ENCODE results near the gene NSUN7.
A peak's percentile ranks its signal among the peaks of the same experiment; 100 is the strongest.

NSUN7 gene

DNA sequence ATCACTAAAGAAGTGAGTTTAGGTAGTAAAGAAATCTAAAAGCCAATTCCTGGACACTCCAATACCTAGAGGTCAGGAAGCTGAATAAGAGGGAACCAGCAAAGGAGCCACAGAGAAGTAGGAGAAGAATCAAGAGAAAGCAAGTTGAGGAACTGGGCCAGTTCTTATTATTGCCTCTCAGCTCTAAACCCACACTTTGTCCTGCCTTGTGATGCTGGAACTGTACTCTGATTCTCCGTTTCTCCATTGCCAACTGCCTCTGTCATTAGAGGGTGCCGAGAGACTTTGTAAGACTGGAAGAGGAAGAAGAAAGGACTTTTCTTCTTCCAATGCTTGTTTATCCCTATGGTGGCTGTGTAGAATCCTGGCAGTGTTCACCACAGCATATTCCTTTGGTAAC lies 38.6 kb downstream of the NSUN7 start:
- Histone ChIP-seq H3K4me3 (no peak overlapping the region), H3K27ac (no peak overlapping the region)
- DNase-seq (ENCODE audit: low spot score): no peak
- TF ChIP-seq, protein P1, sequence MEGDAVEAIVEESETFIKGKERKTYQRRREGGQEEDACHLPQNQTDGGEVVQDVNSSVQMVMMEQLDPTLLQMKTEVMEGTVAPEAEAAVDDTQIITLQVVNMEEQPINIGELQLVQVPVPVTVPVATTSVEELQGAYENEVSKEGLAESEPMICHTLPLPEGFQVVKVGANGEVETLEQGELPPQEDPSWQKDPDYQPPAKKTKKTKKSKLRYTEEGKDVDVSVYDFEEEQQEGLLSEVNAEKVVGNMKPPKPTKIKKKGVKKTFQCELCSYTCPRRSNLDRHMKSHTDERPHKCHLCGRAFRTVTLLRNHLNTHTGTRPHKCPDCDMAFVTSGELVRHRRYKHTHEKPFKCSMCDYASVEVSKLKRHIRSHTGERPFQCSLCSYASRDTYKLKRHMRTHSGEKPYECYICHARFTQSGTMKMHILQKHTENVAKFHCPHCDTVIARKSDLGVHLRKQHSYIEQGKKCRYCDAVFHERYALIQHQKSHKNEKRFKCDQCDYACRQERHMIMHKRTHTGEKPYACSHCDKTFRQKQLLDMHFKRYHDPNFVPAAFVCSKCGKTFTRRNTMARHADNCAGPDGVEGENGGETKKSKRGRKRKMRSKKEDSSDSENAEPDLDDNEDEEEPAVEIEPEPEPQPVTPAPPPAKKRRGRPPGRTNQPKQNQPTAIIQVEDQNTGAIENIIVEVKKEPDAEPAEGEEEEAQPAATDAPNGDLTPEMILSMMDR (IDR thresholded peaks at IDR 0.05): no peak

DNA sequence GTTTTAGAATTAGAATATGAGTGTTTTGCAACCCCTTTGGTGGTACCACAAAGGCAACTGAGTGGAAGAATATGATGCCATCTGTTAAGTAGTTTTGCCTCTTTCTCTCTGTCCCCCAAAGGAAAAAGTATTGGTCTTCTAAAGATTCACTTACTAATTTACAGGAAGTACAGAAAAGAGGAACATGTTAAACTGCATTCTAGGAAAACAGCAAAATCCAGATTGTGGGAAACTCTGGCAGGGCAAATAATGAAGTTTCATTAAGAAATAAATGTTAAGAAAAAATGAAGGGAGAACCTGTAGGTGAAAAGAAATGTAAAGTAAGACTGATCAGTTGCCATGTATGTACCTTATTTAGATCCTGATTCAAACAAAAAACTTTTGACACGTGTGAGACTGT lies 39.3 kb downstream of the NSUN7 start:
- TF ChIP-seq, protein P1 (IDR thresholded peaks at IDR 0.05): no peak
- no peak for DNase-seq (ENCODE audit: low spot score)

DNA sequence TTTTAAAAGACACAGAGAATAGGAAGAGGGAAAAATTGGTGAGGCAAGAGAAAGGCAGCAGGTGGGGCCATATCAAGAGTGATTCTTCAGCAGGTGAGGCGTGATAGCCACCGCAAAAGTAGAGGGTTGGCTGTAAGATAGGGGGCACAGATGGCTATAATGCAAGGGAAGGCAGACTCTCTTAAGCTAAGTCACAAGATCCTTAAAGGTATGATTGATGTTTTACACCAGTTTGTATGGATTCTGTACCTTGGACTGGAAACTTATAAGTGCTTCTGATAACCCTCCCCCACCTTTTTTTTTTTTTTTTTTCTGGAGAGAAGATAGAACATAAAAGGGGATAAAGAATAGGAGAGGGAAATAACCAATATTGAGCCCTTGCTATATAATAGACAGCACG lies 40.0 kb downstream of the NSUN7 start:
- H3K4me3 ChIP-seq: no peak overlapping the region
- no peak for DNase-seq (ENCODE audit: low spot score)
- TF ChIP-seq, protein P1 (IDR thresholded peaks at IDR 0.05): no peak
- no peak overlapping the region for H3K27ac ChIP-seq

More for the DNA sequence above, 39.3 kb downstream of the NSUN7 start:
- Histone ChIP-seq H3K27ac (no peak overlapping the region), H3K4me3 (no peak overlapping the region)

DNA sequence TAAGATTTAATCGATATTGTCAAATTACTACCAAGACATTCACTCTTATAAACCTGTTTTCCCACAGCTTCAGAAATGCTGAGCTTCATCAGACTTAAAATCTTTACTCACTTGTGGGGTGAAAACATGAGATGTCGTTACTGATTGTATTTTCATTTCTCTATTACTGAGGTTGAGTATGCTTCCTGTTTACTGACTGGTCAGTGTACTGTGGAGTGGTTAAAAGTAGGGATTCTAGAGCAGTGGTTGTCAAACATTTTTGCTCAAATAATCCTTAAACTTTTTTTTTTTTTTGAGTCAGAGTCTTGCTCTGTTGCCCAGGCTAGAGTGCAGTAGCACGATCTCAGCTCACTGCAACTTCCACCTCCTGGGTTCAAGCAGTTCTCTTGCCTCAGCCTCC lies 50.3 kb downstream of the NSUN7 start:
- Histone ChIP-seq H3K4me3 (no peak overlapping the region), H3K27ac (no peak overlapping the region)
- TF ChIP-seq, protein P1 (IDR thresholded peaks at IDR 0.05): no peak
- no peak for DNase-seq (ENCODE audit: low spot score)

DNA sequence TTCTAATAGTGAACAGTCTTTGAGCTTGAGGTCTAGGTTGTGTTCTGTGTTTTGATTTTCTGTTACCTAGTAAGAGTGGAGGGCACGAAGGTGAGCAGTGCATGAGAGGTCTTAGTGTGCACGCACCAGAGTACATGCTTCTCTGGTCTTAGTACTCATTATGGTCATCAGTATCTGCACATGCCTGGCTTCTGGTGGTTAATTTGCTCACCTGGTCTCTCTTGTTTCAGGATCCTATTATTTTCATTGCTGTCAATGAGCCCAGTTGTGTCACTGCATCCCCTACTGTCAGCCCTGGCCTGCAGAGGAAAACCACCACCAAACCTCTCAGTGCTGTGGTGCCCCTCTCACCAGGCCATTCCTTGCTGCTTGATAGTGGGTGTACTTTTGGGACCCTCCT lies 54.8 kb downstream of the NSUN7 start:
- Histone ChIP-seq H3K27ac (no peak overlapping the region), H3K4me3 (no peak overlapping the region)
- DNase-seq (ENCODE audit: low spot score): no peak
- TF ChIP-seq, protein P1 (IDR thresholded peaks at IDR 0.05): no peak

DNA sequence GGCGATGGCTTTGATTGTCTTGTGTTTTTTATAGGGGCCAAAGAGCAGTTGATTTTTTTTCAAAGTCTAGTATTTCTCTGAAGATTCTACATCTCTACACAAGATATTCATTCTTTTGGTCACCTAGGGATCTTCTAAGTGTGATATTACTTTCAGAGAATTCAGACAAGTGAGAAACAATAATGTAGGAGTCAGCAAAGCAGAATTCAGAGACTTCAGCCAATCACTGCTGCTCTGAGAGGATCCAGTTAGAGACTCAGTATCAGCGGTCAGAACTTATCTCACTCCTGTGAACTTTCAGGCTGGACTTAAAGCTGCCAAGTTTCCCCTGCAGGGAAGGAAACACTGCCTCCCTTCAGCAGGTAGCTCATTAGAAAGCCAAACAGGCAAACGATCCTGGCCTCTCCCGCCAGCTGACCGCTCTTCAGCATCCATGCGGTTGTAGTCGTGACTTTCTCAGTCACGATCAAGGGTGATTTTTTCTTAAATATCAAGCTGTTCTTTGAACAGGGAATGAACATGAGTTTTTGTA lies 59.2 kb downstream of the NSUN7 start:
- H3K27ac ChIP-seq: no peak overlapping the region
- no peak for DNase-seq (ENCODE audit: low spot score)
- no peak overlapping the region for H3K4me3 ChIP-seq
- TF ChIP-seq, protein P1 (IDR thresholded peaks at IDR 0.05): no peak

DNA sequence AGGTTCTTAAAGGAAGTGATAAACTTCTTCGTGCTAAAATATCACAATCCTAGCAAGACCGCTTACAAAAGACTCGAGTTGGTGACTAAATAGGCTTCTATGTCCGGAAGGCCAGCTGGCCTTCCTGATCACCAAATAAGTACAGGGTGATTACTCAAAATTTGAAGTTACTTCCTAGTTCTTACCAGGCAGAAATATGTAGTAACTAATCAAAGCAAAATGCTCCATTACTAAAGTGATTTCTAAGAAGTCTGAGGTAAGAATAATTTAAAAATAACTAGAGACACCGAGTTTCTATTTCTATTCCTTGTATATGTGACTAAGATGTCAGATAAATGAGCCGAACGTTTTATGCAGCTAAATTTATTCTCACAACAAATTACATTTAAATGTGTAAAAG lies 62.2 kb downstream of the NSUN7 start:
- no peak overlapping the region for H3K4me3 ChIP-seq
- TF ChIP-seq, protein P1 (IDR thresholded peaks at IDR 0.05): no peak
- H3K27ac ChIP-seq: peak overlapping the region in 1 of 2 donors; percentile 78
- no peak for DNase-seq (ENCODE audit: low spot score)

Measured in coronary artery (tissue), 2 donors.